BE2C (cell line): Measurements from ENCODE around the gene GPRC5C.

Experiments used
- DNase-seq: peaks from one replicate; pipeline ENCODE4 v3.0.0-alpha.2; 2020
- H3K27me3 ChIP-seq: fragments of 250-450 bp; sonication (Bioruptor Pico); 2 replicates; pipeline ENCODE4 v1.5.1; 2020; ENCODE audit warnings: mild to moderate bottlenecking
- H3K36me3 ChIP-seq: fragments of 250-450 bp; sonication (Bioruptor Pico); 2 replicates; pipeline ENCODE4 v1.5.1; 2020; ENCODE audit warnings: mild to moderate bottlenecking
- H3K4me1 ChIP-seq: fragments of 250-450 bp; sonication (Bioruptor Pico); 2 replicates; pipeline ENCODE4 v1.5.1; 2020
- H3K4me3 ChIP-seq: 2 replicates; pipeline ENCODE4 v1.5.1; 2011; ENCODE audit warnings: low read depth, low read length
- H3K9me3 ChIP-seq: fragments of 250-450 bp; sonication (Bioruptor Pico); 2 replicates; pipeline ENCODE4 v1.5.1; 2020
- CTCF ChIP-seq: IDR thresholded peaks from 2 replicates; pipeline ENCODE4 v1.5.1; 2012; ENCODE audit warnings: mild to moderate bottlenecking, low read depth, low read length

The GPRC5C gene

DNA sequence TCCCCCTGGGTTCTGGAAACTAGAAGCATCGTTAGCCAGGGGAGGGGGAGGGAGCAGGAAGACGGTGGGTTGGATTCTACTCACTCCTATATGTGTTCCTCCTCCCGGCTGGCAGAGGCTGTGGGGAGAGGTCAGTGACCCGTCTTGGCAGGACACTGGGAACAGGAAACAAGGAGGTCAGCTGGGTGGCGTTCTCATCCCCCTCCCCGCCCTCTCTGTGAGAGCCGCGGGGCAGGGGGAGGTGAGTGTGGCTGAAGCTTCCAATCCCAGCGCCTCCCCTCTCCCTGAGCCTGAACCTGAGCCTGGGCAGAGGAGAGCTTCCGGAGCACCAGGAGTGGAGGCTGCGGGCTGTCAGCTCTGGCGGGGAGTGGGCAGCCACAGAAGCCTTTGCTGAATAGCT, 12.5 kb downstream of the GPRC5C start:
- no peak for TF ChIP-seq CTCF
- Histone ChIP-seq H3K4me3 (no peak overlapping the region), H3K4me1 (peaks cover 13% of the 10 kb centered on the region), H3K27me3 (no peaks in the 10 kb centered on the region), H3K9me3 (no peaks in the 10 kb centered on the region), H3K36me3 (no peaks in the 10 kb centered on the region)
- DNase-seq: no peak

DNA sequence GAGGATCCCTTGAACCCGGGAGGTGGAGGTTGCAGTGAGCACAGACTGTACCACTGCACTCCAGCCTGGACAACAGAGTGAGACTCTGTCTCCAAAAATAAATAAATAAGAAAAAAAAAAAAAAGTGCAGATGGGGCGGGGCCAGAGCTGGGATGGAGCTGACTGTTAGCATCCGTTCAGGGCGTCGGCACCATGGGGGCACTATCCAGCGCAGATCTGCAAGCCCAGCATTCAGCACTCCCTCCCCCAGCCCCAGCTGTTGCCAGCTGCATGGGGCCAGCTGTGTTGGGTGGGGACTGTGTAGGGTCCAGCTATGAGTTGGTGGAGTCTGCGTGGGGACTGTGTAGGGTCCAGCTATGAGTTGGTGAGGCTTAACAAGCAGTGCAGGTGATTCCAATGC, 13.3 kb downstream of the GPRC5C start:
- Histone ChIP-seq H3K27me3 (no peaks in the 10 kb centered on the region), H3K9me3 (no peaks in the 10 kb centered on the region), H3K4me3 (no peak overlapping the region), H3K36me3 (no peaks in the 10 kb centered on the region), H3K4me1 (peaks cover 13% of the 10 kb centered on the region)
- DNase-seq: no peak
- TF ChIP-seq CTCF: no peak

- H3K9me3 ChIP-seq: no peaks in the 10 kb centered on the region
- TF ChIP-seq CTCF: no peak
- H3K36me3 ChIP-seq: no peaks in the 10 kb centered on the region
- H3K27me3 ChIP-seq: no peaks in the 10 kb centered on the region
- no peak for DNase-seq
- peaks cover 13% of the 10 kb centered on the region for H3K4me1 ChIP-seq
- H3K4me3 ChIP-seq: no peak overlapping the region
These were observed 14.9 kb downstream of the GPRC5C start for GRCh38 chr17:74446551-74447500.

- no peaks in the 10 kb centered on the region for H3K9me3 ChIP-seq
- no peak for DNase-seq
- H3K4me3 ChIP-seq: no peak overlapping the region
- TF ChIP-seq CTCF: no peak
- peaks cover 20% of the 10 kb centered on the region for H3K4me1 ChIP-seq
- H3K27me3 ChIP-seq: no peaks in the 10 kb centered on the region
- no peaks in the 10 kb centered on the region for H3K36me3 ChIP-seq
These were observed 15.8 kb downstream of the GPRC5C start for GRCh38 chr17:74447628-74448159.

DNA sequence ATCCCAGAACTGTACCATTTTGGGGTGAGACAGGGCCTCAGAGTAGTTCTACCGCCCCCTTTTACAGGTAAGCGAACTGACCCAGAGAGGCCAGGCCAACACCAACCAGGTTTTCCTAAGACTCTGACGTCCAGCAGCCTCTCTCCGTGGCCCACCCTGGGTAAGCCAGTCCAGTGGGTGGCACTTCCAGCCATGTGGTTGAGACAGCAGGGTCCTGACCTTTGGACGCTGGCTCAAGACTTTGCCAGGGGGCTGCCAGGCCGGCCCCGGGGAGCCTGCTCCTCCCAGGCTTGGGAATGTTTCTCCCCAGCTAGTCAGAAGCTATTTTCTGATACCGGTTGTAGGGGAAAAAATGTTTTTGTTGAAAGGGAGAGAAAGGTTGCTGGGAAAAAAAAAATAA, 16.9 kb downstream of the GPRC5C start:
- Histone ChIP-seq H3K9me3 (no peaks in the 10 kb centered on the region), H3K4me1 (peaks cover 20% of the 10 kb centered on the region), H3K36me3 (no peaks in the 10 kb centered on the region), H3K4me3 (no peak overlapping the region), H3K27me3 (no peaks in the 10 kb centered on the region)
- no peak for DNase-seq
- TF ChIP-seq CTCF: no peak

GRCh38 chr17:74449306-74449705, 17.4 kb downstream of the GPRC5C start:
- TF ChIP-seq CTCF: no peak
- H3K4me1 ChIP-seq: peaks cover 19% of the 10 kb centered on the region
- DNase-seq: no peak
- no peaks in the 10 kb centered on the region for H3K9me3 ChIP-seq
- H3K36me3 ChIP-seq: no peaks in the 10 kb centered on the region
- H3K27me3 ChIP-seq: no peaks in the 10 kb centered on the region
- H3K4me3 ChIP-seq: no peak overlapping the region
